GM19043 (cell line): ENCODE measurements around the gene EHD3.
A peak's percentile ranks its signal among the peaks of the same experiment; 100 is the strongest.

Experiments used
- ATAC-seq: cut with Tn5 transposase; IDR thresholded peaks from one replicate; pipeline ENCODE4 v1.9.1; 2021; ENCODE audit warnings: low read depth; ENCODE audit not compliant: unreplicated experiment

The EHD3 gene

GRCh38 chr2:31212659-31213600, 21.0 kb upstream of the EHD3 start:
- ATAC-seq: no peak

- ATAC-seq: no peak
Observed at GRCh38 chr2:31213601-31214443, 20.1 kb upstream of the EHD3 start.

GRCh38 chr2:31214444-31214915, 19.5 kb upstream of the EHD3 start:
- no peak for ATAC-seq

GRCh38 chr2:31216734-31217133, 17.2 kb upstream of the EHD3 start:
- ATAC-seq: no peak

- ATAC-seq: no peak
Observed at GRCh38 chr2:31217465-31218200, 16.3 kb upstream of the EHD3 start, which contains the start of gene CAPN14. TSS of gene CAPN14 (minus strand) at chr2:31217515. CDS start at chr2:31205447, 12,068 bp downstream.

- peak; percentile 69 for ATAC-seq
Observed at GRCh38 chr2:31219131-31219969, 14.6 kb upstream of the EHD3 start.

GRCh38 chr2:31221544-31221943, 12.4 kb upstream of the EHD3 start:
- no peak for ATAC-seq

- ATAC-seq: no peak
Observed at GRCh38 chr2:31222071-31222470, 11.9 kb upstream of the EHD3 start.

GRCh38 chr2:31223026-31223425, 10.9 kb upstream of the EHD3 start:
- ATAC-seq: no peak

- ATAC-seq: no peak
Observed at GRCh38 chr2:31223749-31224148, 10.2 kb upstream of the EHD3 start.

- ATAC-seq: no peak
Observed at GRCh38 chr2:31226266-31226665, 7.7 kb upstream of the EHD3 start.

- no peak for ATAC-seq
Observed at GRCh38 chr2:31227110-31227509, 6.8 kb upstream of the EHD3 start.

GRCh38 chr2:31227711-31228125, 6.2 kb upstream of the EHD3 start:
- ATAC-seq: no peak

GRCh38 chr2:31228717-31229116, 5.2 kb upstream of the EHD3 start:
- no peak for ATAC-seq

GRCh38 chr2:31230751-31231150, 3.2 kb upstream of the EHD3 start:
- ATAC-seq: no peak

GRCh38 chr2:31231571-31232302, 2.2 kb upstream of the EHD3 start:
- no peak for ATAC-seq

GRCh38 chr2:31232586-31232985, 1.4 kb upstream of the EHD3 start:
- ATAC-seq: no peak

- no peak for ATAC-seq
Observed at GRCh38 chr2:31233231-31233630, 721 bp upstream of the EHD3 start.
